Breast epithelium (tissue), 3 donors: ENCODE measurements around the gene EFTUD2.

ENCODE experiments used
- POLR2AphosphoS5 ChIP-seq, 3 donors: sonication (generic); formaldehyde crosslinking; IDR thresholded peaks; one replicate each; pipeline ENCODE4 v1.6.1; 2017; ENCODE audit warnings: antibody characterized with exemption in 3 of 3
- TF ChIP-seq, protein P1 (sequence below), 3 donors: fragments of 450-650 bp; IDR thresholded peaks; one replicate each; pipeline ENCODE4 v1.5.1; 2016 to 2017; ENCODE audit warnings: antibody characterized with exemption in 3 of 3, mild to moderate bottlenecking in 3 of 3, moderate library complexity in 3 of 3

DNA sequence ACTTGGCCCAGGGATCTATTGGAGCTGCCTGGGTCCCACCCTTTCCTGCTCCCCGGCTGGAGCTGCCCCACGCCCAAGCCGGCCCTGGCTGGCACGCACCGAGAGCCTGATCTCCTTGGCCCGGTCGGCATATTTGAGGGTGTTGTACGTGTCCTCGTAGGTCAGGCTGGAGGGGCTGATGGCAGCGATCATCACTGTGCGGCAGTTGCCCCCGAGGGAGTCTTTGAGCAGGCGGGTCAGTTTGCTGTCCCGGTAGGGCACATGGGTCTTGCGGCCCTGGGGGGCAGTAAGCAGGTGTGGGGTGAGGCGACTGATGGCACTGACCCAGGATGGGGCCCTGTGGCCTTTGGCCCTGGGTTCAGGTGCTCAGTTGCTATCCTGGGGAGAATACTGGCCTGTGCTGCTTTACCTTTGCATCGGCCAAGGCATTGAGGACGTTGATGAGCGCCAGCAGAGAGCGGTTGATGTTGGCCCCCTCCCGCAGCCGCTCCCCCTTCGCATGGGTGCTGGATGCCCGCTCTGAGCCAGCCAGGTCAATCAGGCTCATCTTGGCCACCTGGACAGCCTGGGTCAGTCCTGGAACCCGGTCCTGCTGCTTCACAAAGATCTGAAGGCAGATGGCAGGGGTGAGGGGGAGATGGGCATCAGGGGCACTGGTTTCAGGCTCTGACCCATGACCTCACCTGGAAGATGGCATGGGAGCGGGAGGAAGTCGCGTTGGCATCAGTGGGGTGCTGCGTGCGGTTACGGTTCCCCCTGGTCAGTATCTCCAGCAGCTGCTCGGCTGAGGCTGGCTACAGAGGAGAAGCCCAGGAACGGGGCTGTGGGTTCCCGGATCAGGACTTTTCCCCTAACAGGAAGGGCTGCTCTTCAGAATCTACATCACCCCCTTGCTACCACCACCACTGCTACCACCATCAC, 34.8 kb upstream of the EFTUD2 start:
- TF ChIP-seq, protein P1, sequence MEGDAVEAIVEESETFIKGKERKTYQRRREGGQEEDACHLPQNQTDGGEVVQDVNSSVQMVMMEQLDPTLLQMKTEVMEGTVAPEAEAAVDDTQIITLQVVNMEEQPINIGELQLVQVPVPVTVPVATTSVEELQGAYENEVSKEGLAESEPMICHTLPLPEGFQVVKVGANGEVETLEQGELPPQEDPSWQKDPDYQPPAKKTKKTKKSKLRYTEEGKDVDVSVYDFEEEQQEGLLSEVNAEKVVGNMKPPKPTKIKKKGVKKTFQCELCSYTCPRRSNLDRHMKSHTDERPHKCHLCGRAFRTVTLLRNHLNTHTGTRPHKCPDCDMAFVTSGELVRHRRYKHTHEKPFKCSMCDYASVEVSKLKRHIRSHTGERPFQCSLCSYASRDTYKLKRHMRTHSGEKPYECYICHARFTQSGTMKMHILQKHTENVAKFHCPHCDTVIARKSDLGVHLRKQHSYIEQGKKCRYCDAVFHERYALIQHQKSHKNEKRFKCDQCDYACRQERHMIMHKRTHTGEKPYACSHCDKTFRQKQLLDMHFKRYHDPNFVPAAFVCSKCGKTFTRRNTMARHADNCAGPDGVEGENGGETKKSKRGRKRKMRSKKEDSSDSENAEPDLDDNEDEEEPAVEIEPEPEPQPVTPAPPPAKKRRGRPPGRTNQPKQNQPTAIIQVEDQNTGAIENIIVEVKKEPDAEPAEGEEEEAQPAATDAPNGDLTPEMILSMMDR (IDR thresholded peaks at IDR 0.05) = no peak
- no peak for TF ChIP-seq POLR2AphosphoS5 (IDR thresholded peaks at IDR 0.05)
